H1 (cell line): Measurements from ENCODE around the gene CASQ2.

Source experiments
- CBX8 ChIP-seq: fragments of 300-800, 300-1000 bp; sonication (generic); IDR thresholded peaks from 2 replicates; pipeline ENCODE4 v1.7.1; 2016; ENCODE audit warnings: low read depth, low read length, borderline replicate concordance
- CTCF ChIP-seq, 3 experiments: IDR thresholded peaks; 1 replicate in 2 of 3; 2 replicates in 1 of 3; pipeline versions ENCODE4 v1.5.1 to v1.6.1; 2011; ENCODE audit warnings: low read length in 3 of 3, mild to moderate bottlenecking in 3 of 3, inconsistent platforms in 2 of 3, low read depth in 1 of 3, moderate library complexity in 1 of 3; ENCODE audit not compliant: insufficient read depth in 1 of 3; ENCODE audit errors: control extremely low read depth in 1 of 3
- JUN ChIP-seq: IDR thresholded peaks from 2 replicates; pipeline ENCODE4 v1.6.1; 2011; ENCODE audit warnings: low read depth, mild to moderate bottlenecking, improper control_type of control experiment, low read length
- MAX ChIP-seq: IDR thresholded peaks from 2 replicates; pipeline ENCODE4 v1.6.1; 2012; ENCODE audit warnings: inconsistent platforms
- POLR2A ChIP-seq, 2 experiments: IDR thresholded peaks; 1 replicate in 1 of 2; 2 replicates in 1 of 2; pipeline ENCODE4 v1.6.1; 2011; ENCODE audit warnings: low read depth in 2 of 2, low read length in 2 of 2, mild to moderate bottlenecking in 2 of 2; ENCODE audit errors: control extremely low read depth in 1 of 2
- RAD21 ChIP-seq, 2 experiments: IDR thresholded peaks in 1 of 2; conservative IDR thresholded peaks in 1 of 2; 2 replicates each; pipeline ENCODE4 v1.6.1; 2011; ENCODE audit warnings: low read depth in 2 of 2, low read length in 2 of 2, improper control_type of control experiment in 1 of 2, inconsistent platforms in 1 of 2, mild to moderate bottlenecking in 1 of 2, moderate library complexity in 1 of 2
- SP2 ChIP-seq: IDR thresholded peaks from 2 replicates; pipeline ENCODE4 v1.6.1; 2012; ENCODE audit warnings: mild to moderate bottlenecking, low read length, inconsistent platforms

- TF ChIP-seq RAD21 (IDR thresholded peaks at IDR 0.05 in 1 of 2, conservative IDR thresholded peaks at IDR 0.05 in 1 of 2; ENCODE audit: low read depth in 2 of 2, low read length in 2 of 2) (no peak), POLR2A (IDR thresholded peaks at IDR 0.05; ENCODE audit: control extremely low read depth in 1 of 2, low read depth in 2 of 2, low read length in 2 of 2) (no peak), JUN (no peak), CTCF (IDR thresholded peaks at IDR 0.05; ENCODE audit: control extremely low read depth in 1 of 3, insufficient read depth in 1 of 3, low read depth in 1 of 3, low read length in 3 of 3) (no peak), CBX8 (no peak), SP2 (no peak), MAX (no peak)
These were observed 13.3 kb upstream of the CASQ2 start for GRCh38 chr1:115781851-115782250.
